Activated T-helper 2 cell treated with anti-CD3 and anti-CD28 coated beads, Interferon-gamma antibody, Interleukin-2, Interleukin-4, amounts not matched to agents 10 μg/mL and 5 μg/mL and 100 μg/mL, durations not matched to agents 14 hours and 24 hours and 36 hours (primary cell): ENCODE results near the gene SLC9A9. TPM values are rescaled to one million over a fixed set of nuclear protein-coding genes. Genes with fewer than 3 reads are reported as not detected.

Source experiments
- DNase-seq: peaks from one replicate; pipeline ENCODE4 v3.0.0; 2021; ENCODE audit warnings: low spot score
- H3K27ac Mint-ChIP-seq: one replicate; pipeline ENCODE4 v1.8.0; 2021; ENCODE audit warnings: mixed read lengths
- H3K27me3 Mint-ChIP-seq: one replicate; pipeline ENCODE4 v1.8.0; 2021; ENCODE audit warnings: low read depth, mixed read lengths
- H3K36me3 Mint-ChIP-seq: one replicate; pipeline ENCODE4 v1.8.0; 2021; ENCODE audit warnings: low read depth, mixed read lengths
- H3K4me1 Mint-ChIP-seq: one replicate; pipeline ENCODE4 v1.8.0; 2021; ENCODE audit warnings: low read depth, mixed read lengths
- H3K4me3 Mint-ChIP-seq: one replicate; pipeline ENCODE4 v1.8.0; 2021; ENCODE audit warnings: low read depth, mild to moderate bottlenecking, moderate library complexity, mixed read lengths
- H3K9me3 Mint-ChIP-seq: one replicate; pipeline ENCODE4 v1.8.0; 2021; ENCODE audit warnings: mixed read lengths
- intact Hi-C: fragments of 100-400 bp; cut with micrococcal nuclease; formaldehyde crosslinking; loops from one replicate; pipeline ENCODE4 v1.15.1; 2023
- total RNA-seq: library from RNA; stranded (reverse); gene quantifications from 2 replicates; pipeline ENCODE4 v1.2.3, GENCODE V29; 2022

Gene SLC9A9
- total RNA-seq, 1 donor from 2014 or later: 1.6 TPM

DNA sequence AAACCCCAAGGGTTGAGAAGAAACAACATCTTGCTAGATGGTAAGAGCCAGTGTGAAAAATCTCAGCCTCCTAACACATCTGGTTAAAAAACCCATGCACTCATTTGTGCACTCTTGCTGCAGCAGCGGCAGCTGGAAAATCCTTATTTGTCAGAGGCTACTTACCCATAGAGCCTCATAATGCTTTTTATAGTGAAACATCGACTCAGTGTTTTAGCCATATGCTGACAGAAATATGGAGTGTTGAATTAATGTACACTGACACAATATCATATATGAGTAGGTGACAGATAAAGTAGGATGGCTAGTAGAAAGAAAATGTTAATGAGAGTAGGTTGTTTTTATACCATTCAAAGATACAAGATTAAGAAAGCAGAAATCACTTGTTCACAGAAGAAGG is 13.0 kb downstream of the SLC9A9 start:
- no peak for DNase-seq
- intact Hi-C loops: loop anchor here (1.0 kb wide), 1 partner anchor 13 kb away; the partner anchor contains the start of gene SLC9A9
- Mint-ChIP-seq H3K27me3 (peaks cover 12% of the 10 kb centered on the region), H3K36me3 (peaks cover 1% of the 10 kb centered on the region), H3K4me1 (peaks cover 23% of the 10 kb centered on the region), H3K4me3 (no peak overlapping the region), H3K9me3 (no peaks in the 10 kb centered on the region), H3K27ac (no peak overlapping the region)

DNA sequence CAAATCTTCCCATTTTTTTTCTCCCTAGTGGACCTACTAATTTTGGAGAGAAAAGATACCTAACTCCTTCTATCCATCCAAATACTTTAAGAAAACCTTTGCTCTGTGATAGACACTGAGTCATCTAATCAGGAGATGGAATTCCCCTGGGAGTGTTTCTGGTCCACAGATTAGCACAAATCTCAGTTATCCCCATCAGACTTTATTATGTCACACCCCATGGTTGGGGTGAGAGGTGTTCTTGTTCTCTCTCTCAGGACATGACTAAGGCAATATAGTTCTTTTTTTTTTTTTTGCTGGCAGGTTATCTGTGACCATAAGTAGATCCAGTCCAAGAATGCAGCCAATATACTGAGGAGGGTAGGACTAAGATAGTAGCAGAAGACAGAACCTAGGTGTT is 15.8 kb downstream of the SLC9A9 start:
- Mint-ChIP-seq H3K36me3 (peaks cover 4% of the 10 kb centered on the region), H3K4me1 (peaks cover 26% of the 10 kb centered on the region), H3K9me3 (no peaks in the 10 kb centered on the region), H3K27me3 (peaks cover 6% of the 10 kb centered on the region), H3K27ac (no peak overlapping the region), H3K4me3 (no peak overlapping the region)
- DNase-seq: no peak
- intact Hi-C loops: loop anchor here (5.0 kb wide), 1 partner anchor 140 kb away; the partner anchor contains the start of gene DIPK2A

DNA sequence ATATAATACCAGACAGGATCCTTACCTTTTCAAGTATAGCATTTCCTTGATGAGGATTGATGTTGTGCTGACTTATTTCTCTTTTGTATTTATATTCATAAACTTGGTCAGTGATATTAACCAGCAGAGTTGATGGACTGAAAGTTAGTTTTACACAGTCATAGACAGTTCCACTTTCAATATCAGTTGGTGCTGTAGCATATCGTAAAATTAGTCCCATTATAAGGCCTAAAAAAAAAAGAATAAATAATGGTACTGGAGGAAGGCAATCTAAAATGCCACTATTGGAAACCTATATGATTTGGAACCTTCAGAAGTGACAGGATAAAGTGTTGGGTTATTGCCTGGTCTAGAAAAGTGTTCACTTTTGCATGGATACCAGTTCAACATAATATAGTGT is 16.3 kb downstream of the SLC9A9 start:
- Mint-ChIP-seq H3K36me3 (peaks cover 4% of the 10 kb centered on the region), H3K4me1 (peaks cover 26% of the 10 kb centered on the region), H3K27me3 (peaks cover 6% of the 10 kb centered on the region), H3K9me3 (no peaks in the 10 kb centered on the region), H3K4me3 (no peak overlapping the region), H3K27ac (no peak overlapping the region)
- intact Hi-C loops: loop anchor here (5.0 kb wide), 1 partner anchor 140 kb away; the partner anchor contains the start of gene DIPK2A
- DNase-seq: no peak

DNA sequence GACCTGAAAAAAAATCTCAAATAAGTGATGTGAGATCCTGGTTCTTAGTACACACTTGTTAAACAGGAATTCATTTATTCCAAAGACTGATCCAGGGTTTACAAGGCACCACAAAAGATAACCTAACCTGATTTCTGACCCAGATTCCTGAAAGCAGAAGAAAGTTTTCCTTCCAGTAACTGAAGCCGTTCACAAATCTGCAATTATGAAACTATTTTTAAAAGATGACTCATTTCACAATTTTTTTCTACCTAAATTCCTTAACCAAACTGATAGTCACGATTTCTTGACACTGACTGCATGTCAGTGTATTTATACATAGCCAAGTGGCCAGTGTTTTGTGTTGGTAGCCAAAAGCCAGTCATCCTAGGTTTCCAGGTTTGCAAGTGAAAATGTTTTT is 17.1 kb downstream of the SLC9A9 start:
- H3K36me3 Mint-ChIP-seq: peaks cover 10% of the 10 kb centered on the region
- no peak overlapping the region for H3K27ac Mint-ChIP-seq
- H3K27me3 Mint-ChIP-seq: peaks cover 4% of the 10 kb centered on the region
- H3K4me1 Mint-ChIP-seq: peaks cover 32% of the 10 kb centered on the region
- no peak for DNase-seq
- H3K9me3 Mint-ChIP-seq: peaks cover 6% of the 10 kb centered on the region
- no peak overlapping the region for H3K4me3 Mint-ChIP-seq
- intact Hi-C loops: loop anchor here (5.0 kb wide), 1 partner anchor 141 kb away; the partner anchor contains the start of gene DIPK2A

DNA sequence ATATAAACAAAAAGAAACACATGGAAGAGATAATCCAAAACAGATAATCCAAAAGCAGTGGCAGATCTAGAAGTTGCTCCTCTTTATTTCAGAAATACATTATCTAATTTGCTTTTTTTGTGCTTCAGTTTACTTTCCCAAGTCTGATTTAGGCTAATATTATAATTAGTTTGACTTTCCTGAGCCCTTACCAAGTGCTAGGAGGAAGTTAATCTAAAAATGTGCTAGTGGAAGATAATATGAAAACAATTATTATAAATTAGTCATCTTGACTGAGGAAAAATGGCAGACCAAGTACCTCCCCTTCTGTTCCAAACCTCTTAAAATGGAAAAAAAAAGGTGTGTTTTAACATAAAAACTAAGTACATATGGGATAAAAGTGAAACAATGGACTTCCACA is 17.5 kb downstream of the SLC9A9 start:
- H3K27ac Mint-ChIP-seq: no peak overlapping the region
- DNase-seq: no peak
- H3K4me1 Mint-ChIP-seq: peaks cover 33% of the 10 kb centered on the region
- H3K4me3 Mint-ChIP-seq: no peak overlapping the region
- peaks cover 10% of the 10 kb centered on the region for H3K36me3 Mint-ChIP-seq
- H3K9me3 Mint-ChIP-seq: peaks cover 8% of the 10 kb centered on the region
- peaks cover 3% of the 10 kb centered on the region for H3K27me3 Mint-ChIP-seq
- intact Hi-C loops: loop anchor here (5.0 kb wide), 1 partner anchor 142 kb away; the partner anchor contains the start of gene DIPK2A

- Mint-ChIP-seq H3K4me3 (no peak overlapping the region), H3K4me1 (peaks cover 32% of the 10 kb centered on the region), H3K27me3 (peaks cover 1% of the 10 kb centered on the region), H3K36me3 (peaks cover 13% of the 10 kb centered on the region), H3K27ac (no peak overlapping the region), H3K9me3 (peaks cover 11% of the 10 kb centered on the region)
- intact Hi-C loops: loop anchor here (5.0 kb wide), 1 partner anchor 142 kb away; the partner anchor contains the start of gene DIPK2A
- no peak for DNase-seq
These were observed 18.2 kb downstream of the SLC9A9 start for GRCh38 chr3:143830063-143830462.

DNA sequence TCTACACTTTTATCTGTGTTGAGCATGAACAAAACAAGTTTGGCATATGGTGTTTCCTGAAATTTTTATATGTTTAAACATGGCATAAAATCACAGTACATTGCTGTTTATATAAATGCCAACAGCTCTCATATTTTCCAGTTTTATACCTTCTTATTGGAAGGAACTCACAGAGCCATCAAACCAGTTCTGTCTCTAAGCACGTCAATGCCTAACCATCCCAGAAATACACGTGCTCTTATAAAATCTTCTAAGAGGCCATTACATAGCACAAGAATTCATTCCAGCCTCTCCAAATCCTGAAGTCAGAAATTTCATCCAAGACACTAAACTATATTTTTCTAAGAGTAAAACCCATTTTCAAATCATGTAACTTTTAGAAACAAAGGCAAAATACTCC is 20.8 kb downstream of the SLC9A9 start:
- DNase-seq: no peak
- Mint-ChIP-seq H3K27me3 (no peaks in the 10 kb centered on the region), H3K4me3 (no peak overlapping the region), H3K27ac (no peak overlapping the region), H3K36me3 (peaks cover 13% of the 10 kb centered on the region), H3K9me3 (peaks cover 11% of the 10 kb centered on the region), H3K4me1 (peaks cover 35% of the 10 kb centered on the region)
- intact Hi-C loops: no loop called here

DNA sequence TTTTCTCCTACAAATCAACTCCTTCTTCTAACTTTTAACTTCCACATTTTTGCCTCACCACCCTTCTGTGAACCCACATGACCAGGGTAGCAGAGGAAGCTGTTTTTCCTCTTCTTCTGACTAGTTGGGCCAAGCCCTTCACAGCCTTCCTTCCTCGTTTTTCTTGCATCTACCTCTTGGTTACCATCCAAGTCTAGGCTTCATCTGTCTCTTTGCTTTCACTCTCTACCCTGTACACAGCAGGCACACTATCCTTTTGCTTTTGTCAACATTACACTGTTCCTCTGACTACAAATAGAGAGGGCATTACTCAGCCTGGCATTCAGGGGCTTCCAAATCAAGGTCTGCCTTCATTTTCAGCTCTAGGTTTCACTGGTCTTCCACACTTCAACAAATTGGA is 22.0 kb downstream of the SLC9A9 start:
- DNase-seq: no peak
- H3K9me3 Mint-ChIP-seq: peaks cover 11% of the 10 kb centered on the region
- H3K27ac Mint-ChIP-seq: no peak overlapping the region
- intact Hi-C loops: no loop called here
- H3K4me1 Mint-ChIP-seq: peaks cover 36% of the 10 kb centered on the region
- H3K27me3 Mint-ChIP-seq: no peaks in the 10 kb centered on the region
- peaks cover 13% of the 10 kb centered on the region for H3K36me3 Mint-ChIP-seq
- H3K4me3 Mint-ChIP-seq: no peak overlapping the region

- Mint-ChIP-seq H3K9me3 (peaks cover 11% of the 10 kb centered on the region), H3K4me3 (no peak overlapping the region), H3K27ac (peak overlapping the region; percentile 49), H3K4me1 (peaks cover 37% of the 10 kb centered on the region), H3K27me3 (no peaks in the 10 kb centered on the region), H3K36me3 (peaks cover 13% of the 10 kb centered on the region)
- no peak for DNase-seq
- intact Hi-C loops: no loop called here
These were observed 22.8 kb downstream of the SLC9A9 start for GRCh38 chr3:143825513-143825912.

DNA sequence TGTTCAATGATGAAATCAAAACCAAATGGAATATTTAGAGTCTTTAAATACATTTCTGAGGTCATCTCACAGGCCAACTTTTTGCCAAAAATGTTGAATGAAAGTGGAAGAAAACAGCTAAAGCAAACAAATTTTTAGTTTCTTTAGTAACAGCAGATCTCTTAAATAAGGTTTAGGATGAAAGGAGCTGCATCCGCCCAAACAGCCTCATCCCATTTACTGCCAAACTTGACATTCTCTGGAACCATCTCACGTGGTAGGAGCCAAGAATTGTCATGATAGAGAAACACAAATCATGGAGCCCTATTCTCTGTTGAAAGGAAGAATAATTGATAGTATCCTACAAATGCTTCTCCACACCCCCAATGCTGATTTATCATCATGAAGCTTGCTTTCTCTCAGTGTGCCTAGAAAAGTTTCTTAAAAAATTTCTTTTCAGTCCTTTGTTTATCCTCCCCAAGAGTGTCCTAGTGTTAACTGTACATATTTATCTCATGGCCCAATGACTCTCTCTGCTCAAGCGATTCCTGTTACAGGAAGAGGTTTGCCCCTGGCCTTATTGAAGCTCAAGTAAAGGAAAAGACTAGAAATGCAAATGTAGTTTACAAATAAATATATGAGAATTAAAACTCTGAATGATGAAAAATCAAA is 23.4 kb downstream of the SLC9A9 start:
- H3K9me3 Mint-ChIP-seq: peaks cover 11% of the 10 kb centered on the region
- H3K4me1 Mint-ChIP-seq: peaks cover 33% of the 10 kb centered on the region
- no peak for DNase-seq
- H3K36me3 Mint-ChIP-seq: peaks cover 9% of the 10 kb centered on the region
- intact Hi-C loops: no loop called here
- H3K27me3 Mint-ChIP-seq: no peaks in the 10 kb centered on the region
- no peak overlapping the region for H3K4me3 Mint-ChIP-seq
- no peak overlapping the region for H3K27ac Mint-ChIP-seq

DNA sequence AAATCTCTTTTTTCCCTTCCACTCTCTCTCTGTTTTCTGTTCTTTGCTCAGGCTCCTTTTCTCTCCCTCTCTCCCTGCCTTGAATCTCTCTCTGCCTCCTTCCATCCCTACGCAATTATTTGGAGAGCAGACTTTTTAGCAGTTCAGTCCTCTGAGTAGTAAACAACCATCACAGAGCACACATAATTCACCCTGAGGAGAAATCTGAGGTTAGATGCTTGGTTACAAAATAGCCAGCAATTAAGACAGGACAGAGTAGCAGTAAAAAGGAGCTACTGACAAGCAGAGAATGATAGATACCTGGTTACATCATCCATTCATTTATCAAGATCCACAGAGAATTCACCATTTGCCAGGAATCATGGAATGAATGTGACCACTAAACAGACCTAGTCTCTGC is 25.5 kb downstream of the SLC9A9 start:
- Mint-ChIP-seq H3K9me3 (peaks cover 11% of the 10 kb centered on the region), H3K27ac (no peak overlapping the region), H3K27me3 (no peaks in the 10 kb centered on the region), H3K4me3 (no peak overlapping the region), H3K4me1 (peaks cover 33% of the 10 kb centered on the region), H3K36me3 (peaks cover 9% of the 10 kb centered on the region)
- intact Hi-C loops: no loop called here
- no peak for DNase-seq

DNA sequence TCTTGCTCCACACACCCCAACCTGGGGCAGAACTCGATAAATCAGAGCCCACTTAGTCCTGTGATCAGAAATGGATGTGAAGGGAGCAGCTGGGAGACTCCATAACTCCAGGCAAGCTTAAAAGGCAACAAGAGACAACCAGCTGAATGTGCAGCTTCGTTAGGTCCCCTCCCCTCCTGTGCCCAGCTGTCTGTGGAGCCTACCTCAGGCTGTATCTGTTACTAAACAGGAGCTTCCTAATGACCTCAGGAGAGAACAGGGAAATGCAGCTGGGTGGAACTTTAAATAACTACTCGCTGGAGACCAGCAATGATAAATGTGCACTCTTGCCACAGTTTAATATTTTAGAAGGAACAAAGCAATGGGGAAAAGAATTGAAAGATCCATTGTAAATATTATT is 25.9 kb downstream of the SLC9A9 start:
- DNase-seq: no peak
- intact Hi-C loops: no loop called here
- Mint-ChIP-seq H3K9me3 (peaks cover 11% of the 10 kb centered on the region), H3K4me3 (no peak overlapping the region), H3K27me3 (no peaks in the 10 kb centered on the region), H3K4me1 (peaks cover 33% of the 10 kb centered on the region), H3K36me3 (peaks cover 9% of the 10 kb centered on the region), H3K27ac (no peak overlapping the region)

DNA sequence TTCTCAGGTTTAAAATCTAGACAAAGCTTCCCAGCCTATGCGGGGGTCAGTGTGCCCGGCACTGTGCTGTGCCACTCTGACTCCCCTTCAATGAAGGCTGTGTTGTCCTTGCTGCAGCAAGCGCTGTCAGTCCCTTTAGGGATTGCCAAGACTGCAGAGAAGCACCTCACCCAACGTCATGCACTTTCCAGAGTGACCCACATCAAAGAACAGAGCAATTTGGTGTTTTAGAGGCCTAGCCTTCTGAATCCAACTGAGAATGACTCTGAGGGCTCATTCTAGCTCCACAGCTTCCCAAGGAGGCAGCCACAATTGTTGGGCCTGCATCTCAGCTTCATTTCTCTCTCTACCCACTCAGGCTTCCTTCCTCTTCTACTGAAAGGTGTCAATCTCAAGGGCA is 26.4 kb downstream of the SLC9A9 start:
- no peak for DNase-seq
- H3K27ac Mint-ChIP-seq: no peak overlapping the region
- H3K4me1 Mint-ChIP-seq: peaks cover 33% of the 10 kb centered on the region
- H3K27me3 Mint-ChIP-seq: no peaks in the 10 kb centered on the region
- no peak overlapping the region for H3K4me3 Mint-ChIP-seq
- H3K36me3 Mint-ChIP-seq: peaks cover 9% of the 10 kb centered on the region
- peaks cover 11% of the 10 kb centered on the region for H3K9me3 Mint-ChIP-seq
- intact Hi-C loops: no loop called here
